Smooth muscle cell of the brain vasculature (primary cell): ENCODE results near the gene MEG3.

ENCODE experiments used
- DNase-seq: peaks from one replicate; pipeline ENCODE4 v3.0.0-alpha.2; 2012; ENCODE audit warnings: low read depth, low spot score

Gene MEG3

GRCh38 chr14:100832311-100832960 lies 6.5 kb downstream of the MEG3 start:
- DNase-seq: no peak

DNA sequence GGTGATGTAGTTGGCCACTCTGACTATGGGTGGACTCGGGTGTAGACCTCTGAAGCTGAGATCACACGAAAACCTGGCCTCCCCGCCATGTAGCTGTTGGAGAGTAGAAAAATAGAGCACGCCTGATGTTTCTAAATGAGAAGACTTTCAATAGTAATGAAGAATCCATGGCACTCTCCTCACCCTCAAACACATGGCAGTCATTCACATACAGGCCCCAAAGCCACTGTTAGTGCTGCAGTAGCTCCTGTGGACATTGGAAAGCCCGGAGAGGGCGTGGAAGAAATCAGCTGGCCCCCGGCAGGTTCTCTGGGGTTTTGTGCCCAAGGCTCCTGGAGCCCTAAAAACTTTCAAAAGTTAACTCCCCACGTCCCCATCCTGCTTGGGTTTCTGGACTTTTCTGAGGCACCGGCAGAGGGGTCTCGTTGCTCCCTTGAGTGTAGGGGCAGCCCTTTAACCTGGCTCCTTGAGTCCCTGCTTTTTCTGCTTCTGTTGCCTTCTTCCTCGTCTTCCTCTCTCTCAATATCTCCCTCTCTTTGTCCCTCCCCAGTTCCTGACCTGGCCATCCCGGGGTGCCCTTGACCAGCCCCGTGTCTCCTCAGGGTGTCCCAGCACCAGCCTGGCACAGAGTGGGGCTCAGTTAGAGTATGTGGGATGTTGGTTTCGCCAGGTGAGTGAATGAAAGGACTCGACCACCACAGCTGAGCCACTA lies 8.3 kb downstream of the MEG3 start:
- DNase-seq: no peak

DNA sequence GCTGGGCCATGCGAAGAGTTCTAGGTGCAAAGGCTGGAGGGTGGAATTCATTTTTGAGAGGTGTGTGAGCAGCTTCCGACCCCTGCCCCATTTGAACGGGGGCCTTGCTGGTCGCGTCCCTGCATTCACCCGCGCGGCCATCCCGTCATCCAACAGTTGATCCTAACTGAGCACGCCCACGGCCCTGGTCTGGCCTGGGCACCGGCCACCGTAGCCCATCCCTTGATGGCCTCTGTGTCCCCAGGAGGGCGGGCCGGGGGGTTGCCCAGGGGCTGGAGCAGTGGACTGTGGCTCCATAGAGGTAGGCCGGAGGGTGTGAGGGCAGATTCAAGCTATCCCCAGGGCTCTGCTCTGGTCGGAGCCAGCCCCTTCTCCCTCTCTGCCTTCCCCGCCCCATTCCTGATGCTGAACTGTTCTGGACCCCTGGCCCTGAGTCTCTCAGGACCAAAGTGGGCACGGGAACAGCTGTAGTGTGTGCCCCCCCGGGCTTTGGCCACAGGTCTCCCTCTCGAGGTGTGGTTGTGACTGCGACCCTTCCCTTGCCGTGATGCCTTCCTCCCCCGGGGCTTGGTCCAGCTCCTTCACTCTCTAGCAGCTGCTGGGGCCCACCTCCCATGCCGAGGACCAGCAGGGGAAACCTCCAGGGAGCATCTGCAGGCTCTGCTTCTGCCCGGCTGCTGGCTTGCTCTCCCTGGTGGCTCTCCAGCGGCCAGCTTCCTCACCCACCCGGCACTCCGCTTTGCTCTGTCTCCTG lies 9.1 kb downstream of the MEG3 start:
- no peak for DNase-seq

GRCh38 chr14:100835548-100836310 lies 9.8 kb downstream of the MEG3 start:
- DNase-seq: no peak

- no peak for DNase-seq
Measured at GRCh38 chr14:100836311-100836805, 10.4 kb downstream of the MEG3 start.

- DNase-seq: no peak
Measured at GRCh38 chr14:100836941-100837804, 11.3 kb downstream of the MEG3 start.

DNA sequence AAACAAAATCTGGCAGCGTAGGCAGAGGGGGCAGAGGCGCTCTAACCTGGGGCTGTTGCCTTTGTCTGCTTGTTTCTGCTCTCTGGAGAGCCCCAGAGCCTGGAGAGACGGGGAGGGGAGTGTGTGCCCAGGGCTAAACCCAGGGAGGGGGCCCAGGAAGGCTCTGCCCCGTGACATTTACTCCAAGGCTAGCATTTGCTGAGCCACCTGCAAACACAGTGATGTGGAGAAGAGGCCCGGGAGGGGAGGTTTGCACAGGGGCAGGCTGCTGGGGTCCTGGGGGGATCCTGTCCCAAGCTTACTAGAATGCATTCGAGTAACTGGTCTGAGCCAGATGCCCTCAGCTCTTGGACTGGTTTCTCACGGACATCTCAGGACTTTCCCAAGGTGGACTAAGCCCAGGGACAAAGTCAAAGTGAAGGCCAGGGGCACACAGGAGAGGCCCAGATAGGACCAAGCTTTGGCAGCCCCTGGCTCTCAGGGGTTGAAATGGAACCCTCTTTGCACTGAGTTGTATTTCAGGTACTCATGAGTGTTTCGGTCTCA lies 12.0 kb downstream of the MEG3 start:
- no peak for DNase-seq

DNA sequence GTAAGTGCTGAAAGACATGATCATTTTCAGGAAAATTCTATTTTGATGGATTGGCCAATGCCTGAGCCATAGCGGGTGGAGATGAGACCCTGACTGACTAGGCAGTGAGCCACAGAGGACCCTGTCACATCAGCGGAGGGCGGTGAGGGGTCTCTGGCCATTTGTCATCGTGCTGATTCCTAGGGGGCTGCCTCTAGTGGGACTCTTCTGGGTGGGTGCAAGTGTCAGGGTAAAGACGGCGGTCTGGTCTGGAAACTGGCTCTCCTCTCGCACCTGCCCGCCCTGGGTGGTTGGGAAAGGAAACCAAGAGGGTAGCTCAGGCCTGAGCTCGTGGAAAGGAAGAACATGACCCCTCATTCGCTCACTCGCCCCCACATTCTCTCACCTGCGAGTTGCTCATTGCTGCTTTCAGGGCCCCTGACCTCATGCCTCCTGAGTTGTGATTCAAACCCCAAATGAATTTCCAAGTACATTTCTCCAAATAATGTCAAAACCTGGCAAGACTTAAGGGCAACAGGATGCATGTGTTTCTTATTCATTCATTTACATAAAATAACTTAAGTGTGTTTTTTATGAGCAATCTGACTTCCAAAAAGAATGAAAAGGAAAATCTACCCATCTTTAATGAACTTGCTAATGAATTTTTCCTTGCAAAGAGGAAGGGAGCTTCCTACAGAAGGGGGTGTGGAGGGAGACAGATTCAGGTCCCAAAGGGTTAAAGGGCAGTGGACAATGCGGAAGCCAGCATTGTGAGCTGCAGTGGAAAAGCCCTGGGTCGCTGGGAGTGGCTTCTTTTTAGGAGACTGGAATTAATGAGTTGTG lies 12.8 kb downstream of the MEG3 start:
- no peak for DNase-seq

DNA sequence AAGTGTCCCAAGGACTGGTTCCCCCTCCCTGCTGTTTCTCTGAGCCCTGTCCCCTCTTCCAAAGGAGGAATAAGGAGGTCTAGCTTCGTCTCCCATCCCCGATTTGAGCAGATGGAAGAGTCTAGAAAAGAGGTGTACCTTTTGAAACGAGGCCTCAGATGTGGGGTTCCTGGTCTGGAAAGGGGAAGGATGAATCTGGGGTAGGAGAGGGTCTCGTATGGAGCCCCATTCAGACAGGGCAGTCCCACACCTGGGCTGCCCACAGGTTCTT lies 13.3 kb downstream of the MEG3 start:
- DNase-seq: no peak

- DNase-seq: no peak
Measured at GRCh38 chr14:100839681-100840111, 13.8 kb downstream of the MEG3 start.

DNA sequence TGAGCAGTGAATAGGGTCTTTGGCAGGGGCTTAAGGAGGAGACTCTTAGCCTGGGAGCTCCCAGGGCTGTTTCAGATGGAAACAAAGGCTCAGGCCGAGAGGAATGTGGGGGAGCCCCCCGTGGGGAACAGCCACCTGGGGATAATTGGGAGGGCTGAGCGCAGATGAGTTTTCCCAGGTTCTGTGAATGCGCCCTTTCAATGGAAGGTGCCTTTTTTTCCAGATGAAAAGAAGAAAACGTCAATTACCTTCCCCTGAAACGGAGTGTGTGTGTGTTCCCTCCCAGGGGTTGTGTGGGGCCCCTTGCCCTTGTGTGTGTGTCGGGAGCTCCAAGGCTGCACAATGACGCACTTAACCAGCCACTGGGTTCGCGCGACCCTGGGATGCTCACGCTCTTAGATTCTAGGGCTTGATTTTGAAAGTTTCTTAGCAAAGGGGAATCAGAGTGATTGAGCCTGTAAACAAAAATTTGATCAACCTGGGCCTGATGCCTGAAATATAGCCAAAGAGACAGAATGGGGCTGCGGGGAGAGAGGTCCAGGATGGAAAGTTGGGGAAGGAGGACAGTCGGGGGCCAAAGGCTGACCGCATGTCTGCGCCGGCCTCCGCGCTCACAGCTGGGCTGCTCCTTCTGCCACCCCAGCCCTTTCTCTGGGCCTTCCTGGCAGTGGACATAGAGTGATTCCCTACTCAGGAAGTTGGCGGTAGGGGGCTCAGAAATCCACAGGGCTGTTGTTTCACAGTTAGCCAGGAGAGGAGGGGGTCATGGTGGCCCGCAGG lies 14.6 kb downstream of the MEG3 start:
- DNase-seq: no peak

- DNase-seq: no peak
Measured at GRCh38 chr14:100841066-100841760, 15.3 kb downstream of the MEG3 start.

- DNase-seq: no peak
Measured at GRCh38 chr14:100841761-100842403, 16.0 kb downstream of the MEG3 start.

DNA sequence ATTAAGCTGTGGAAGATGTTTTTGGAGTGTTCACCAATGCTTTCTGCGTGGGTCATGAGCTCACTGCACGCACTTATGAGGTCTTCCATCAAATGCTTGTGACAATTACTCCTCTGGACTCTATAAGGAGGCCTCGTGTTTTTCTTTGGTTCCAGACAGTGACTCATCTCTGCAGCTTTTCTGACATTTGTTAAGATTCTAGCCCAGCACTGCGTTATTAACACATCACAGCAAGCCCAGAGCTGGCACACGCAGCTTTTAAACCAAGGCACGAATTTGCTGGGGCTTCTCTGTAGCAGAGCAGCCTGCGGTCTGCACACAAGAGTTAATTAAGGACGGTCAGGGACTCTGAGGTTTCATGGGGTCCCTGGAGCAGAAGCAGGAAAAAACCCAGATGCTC lies 16.9 kb downstream of the MEG3 start:
- no peak for DNase-seq

GRCh38 chr14:100844082-100844408 lies 18.1 kb downstream of the MEG3 start:
- no peak for DNase-seq

- DNase-seq: no peak
Measured at GRCh38 chr14:100844421-100844820, 18.5 kb downstream of the MEG3 start.

GRCh38 chr14:100844846-100845245 lies 18.9 kb downstream of the MEG3 start:
- DNase-seq: no peak

DNA sequence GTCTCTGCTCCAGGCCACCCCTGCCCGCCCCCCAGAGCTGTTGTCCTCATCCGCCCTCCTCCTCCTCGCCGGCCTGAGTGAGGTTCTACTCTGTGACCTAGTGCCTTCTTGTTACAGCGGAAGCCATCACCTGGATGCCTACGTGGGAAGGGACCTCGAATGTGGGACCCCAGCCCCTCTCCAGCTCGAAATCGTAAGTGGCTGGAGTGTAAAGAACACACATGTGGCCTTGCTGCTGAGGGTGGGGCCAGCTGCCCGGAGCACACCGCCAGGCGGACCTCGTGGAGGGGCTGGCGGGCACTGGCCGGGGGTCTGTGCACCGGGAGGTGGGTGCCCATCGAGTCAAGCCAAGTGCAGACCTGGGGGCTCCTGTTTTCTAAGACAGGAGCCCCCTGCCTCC lies 19.4 kb downstream of the MEG3 start:
- DNase-seq: no peak
